ENCODE results near the gene UBE2G1.
"Not testable (repeated sequence)": the region's sequence is repeated elsewhere in the genome, so short reads cannot be mapped to it uniquely, and the experiment has no call there.

The UBE2G1 gene

GRCh38 chr17:4381690-4382671 lies 15.5 kb upstream of the UBE2G1 start:
- peak overlapping the region; percentile 69 for H3K4me2 ChIP-seq (ENCODE audit: low read length)
- no peaks in the 10 kb centered on the region for H3K79me2 ChIP-seq (ENCODE audit: low read length)
- no peak overlapping the region for H2AFZ ChIP-seq (ENCODE audit: low read depth, low read length)
- no peaks in the 10 kb centered on the region for H3K36me3 ChIP-seq (replicated peaks; ENCODE audit: low read depth, low read length)
- H3K9me3 ChIP-seq (ENCODE audit: insufficient read depth, low read length), result no peaks in the 10 kb centered on the region
- H3K9ac ChIP-seq (ENCODE audit: low read length), result no peak overlapping the region
- peak overlapping the region; percentile 54 for H3K4me3 ChIP-seq (ENCODE audit: low read length)
- no peak overlapping the region for H3K27ac ChIP-seq (ENCODE audit: low read length)
- H3K4me1 ChIP-seq (ENCODE audit: low read length), result peaks cover 10% of the 10 kb centered on the region
- TF ChIP-seq CTCF (IDR thresholded peaks at IDR 0.05; ENCODE audit: low read depth, low read length) (no peak), EZH2phosphoT487 (IDR thresholded peaks at IDR 0.05; ENCODE audit: low read depth) (no peak)
- no peaks in the 10 kb centered on the region for H4K20me1 ChIP-seq (ENCODE audit: insufficient read depth, low read length)
- H3K27me3 ChIP-seq (ENCODE audit: low read depth, low read length), result peaks cover 13% of the 10 kb centered on the region

GRCh38 chr17:4378626-4379025 lies 12.2 kb upstream of the UBE2G1 start:
- peaks cover 16% of the 10 kb centered on the region for H3K27me3 ChIP-seq (ENCODE audit: low read depth, low read length)
- H3K36me3 ChIP-seq (replicated peaks; ENCODE audit: low read depth, low read length), result no peaks in the 10 kb centered on the region
- H2AFZ ChIP-seq (ENCODE audit: low read depth, low read length), result no peak overlapping the region
- no peaks in the 10 kb centered on the region for H4K20me1 ChIP-seq (ENCODE audit: insufficient read depth, low read length)
- H3K4me1 ChIP-seq (ENCODE audit: low read length), result peaks cover 18% of the 10 kb centered on the region
- TF ChIP-seq CTCF (IDR thresholded peaks at IDR 0.05; ENCODE audit: low read depth, low read length) (no peak), EZH2phosphoT487 (IDR thresholded peaks at IDR 0.05; ENCODE audit: low read depth) (no peak)
- no peak overlapping the region for H3K9ac ChIP-seq (ENCODE audit: low read length)
- H3K27ac ChIP-seq (ENCODE audit: low read length), result no peak overlapping the region
- no peak overlapping the region for H3K4me2 ChIP-seq (ENCODE audit: low read length)
- H3K4me3 ChIP-seq (ENCODE audit: low read length), result no peak overlapping the region
- no peaks in the 10 kb centered on the region for H3K9me3 ChIP-seq (ENCODE audit: insufficient read depth, low read length)
- no peaks in the 10 kb centered on the region for H3K79me2 ChIP-seq (ENCODE audit: low read length)

- peaks cover 18% of the 10 kb centered on the region for H3K4me1 ChIP-seq (ENCODE audit: low read length)
- peaks cover 21% of the 10 kb centered on the region for H3K27me3 ChIP-seq (ENCODE audit: low read depth, low read length)
- H3K27ac ChIP-seq (ENCODE audit: low read length); H3K4me3 ChIP-seq (ENCODE audit: low read length); H3K79me2 ChIP-seq (ENCODE audit: low read length); H3K9ac ChIP-seq (ENCODE audit: low read length); H4K20me1 ChIP-seq (ENCODE audit: insufficient read depth, low read length); H3K36me3 ChIP-seq (replicated peaks; ENCODE audit: low read depth, low read length); H2AFZ ChIP-seq (ENCODE audit: low read depth, low read length); H3K4me2 ChIP-seq (ENCODE audit: low read length); H3K9me3 ChIP-seq (ENCODE audit: insufficient read depth, low read length): not testable (repeated sequence)
Measured at GRCh38 chr17:4377247-4377646, 10.8 kb upstream of the UBE2G1 start.

GRCh38 chr17:4375796-4376440 lies 9.4 kb upstream of the UBE2G1 start:
- not testable (repeated sequence) for H3K9me3 ChIP-seq (ENCODE audit: insufficient read depth, low read length); H3K36me3 ChIP-seq (replicated peaks; ENCODE audit: low read depth, low read length); H3K79me2 ChIP-seq (ENCODE audit: low read length); H2AFZ ChIP-seq (ENCODE audit: low read depth, low read length); H4K20me1 ChIP-seq (ENCODE audit: insufficient read depth, low read length); H3K4me1 ChIP-seq (ENCODE audit: low read length); H3K9ac ChIP-seq (ENCODE audit: low read length); H3K27ac ChIP-seq (ENCODE audit: low read length); H3K4me3 ChIP-seq (ENCODE audit: low read length)
- Histone ChIP-seq H3K27me3 (ENCODE audit: low read depth, low read length) (peaks cover 16% of the 10 kb centered on the region), H3K4me2 (ENCODE audit: low read length) (peak overlapping the region; percentile 76; the same call in 1 of the 2 replicates)

Data from OCI-LY3 (cell line).